GM19240 (cell line): Measurements from ENCODE around the gene GINS2.

Experiments used
- DNase-seq: peaks from one replicate; pipeline ENCODE4 v3.0.0; 2011; ENCODE audit warnings: low spot score; ENCODE audit not compliant: insufficient read length

The GINS2 gene

GRCh38 chr16:85655216-85656129 lies 33.3 kb downstream of the GINS2 start:
- DNase-seq, result no peak

GRCh38 chr16:85654251-85655095 lies 34.3 kb downstream of the GINS2 start:
- DNase-seq, result no peak

GRCh38 chr16:85653290-85653891 lies 35.4 kb downstream of the GINS2 start:
- DNase-seq, result no peak

- no peak for DNase-seq
Observed at GRCh38 chr16:85652431-85653221, 36.1 kb downstream of the GINS2 start.

GRCh38 chr16:85651629-85652430 lies 36.9 kb downstream of the GINS2 start:
- DNase-seq, result no peak

GRCh38 chr16:85650844-85651628 lies 37.7 kb downstream of the GINS2 start:
- DNase-seq, result no peak

GRCh38 chr16:85650135-85650843 lies 38.5 kb downstream of the GINS2 start:
- no peak for DNase-seq

- no peak for DNase-seq
Observed at GRCh38 chr16:85649411-85650134, 39.2 kb downstream of the GINS2 start.

- DNase-seq, result no peak
Observed at GRCh38 chr16:85648805-85649204, 39.9 kb downstream of the GINS2 start.

GRCh38 chr16:85648070-85648714 lies 40.6 kb downstream of the GINS2 start:
- no peak for DNase-seq

GRCh38 chr16:85646976-85647375 lies 41.8 kb downstream of the GINS2 start:
- no peak for DNase-seq

GRCh38 chr16:85646358-85646907 lies 42.3 kb downstream of the GINS2 start:
- DNase-seq, result no peak

- DNase-seq, result no peak
Observed at GRCh38 chr16:85645021-85645589, 43.6 kb downstream of the GINS2 start.

GRCh38 chr16:85644093-85644712 lies 44.6 kb downstream of the GINS2 start:
- no peak for DNase-seq

GRCh38 chr16:85643631-85644030 lies 45.1 kb downstream of the GINS2 start:
- DNase-seq, result no peak

- DNase-seq, result no peak
Observed at GRCh38 chr16:85642762-85643358, 45.9 kb downstream of the GINS2 start.
